ENCODE results near the gene PIM2.
A peak's percentile ranks its signal among the peaks of the same experiment; 100 is the strongest.

Gene PIM2

DNA sequence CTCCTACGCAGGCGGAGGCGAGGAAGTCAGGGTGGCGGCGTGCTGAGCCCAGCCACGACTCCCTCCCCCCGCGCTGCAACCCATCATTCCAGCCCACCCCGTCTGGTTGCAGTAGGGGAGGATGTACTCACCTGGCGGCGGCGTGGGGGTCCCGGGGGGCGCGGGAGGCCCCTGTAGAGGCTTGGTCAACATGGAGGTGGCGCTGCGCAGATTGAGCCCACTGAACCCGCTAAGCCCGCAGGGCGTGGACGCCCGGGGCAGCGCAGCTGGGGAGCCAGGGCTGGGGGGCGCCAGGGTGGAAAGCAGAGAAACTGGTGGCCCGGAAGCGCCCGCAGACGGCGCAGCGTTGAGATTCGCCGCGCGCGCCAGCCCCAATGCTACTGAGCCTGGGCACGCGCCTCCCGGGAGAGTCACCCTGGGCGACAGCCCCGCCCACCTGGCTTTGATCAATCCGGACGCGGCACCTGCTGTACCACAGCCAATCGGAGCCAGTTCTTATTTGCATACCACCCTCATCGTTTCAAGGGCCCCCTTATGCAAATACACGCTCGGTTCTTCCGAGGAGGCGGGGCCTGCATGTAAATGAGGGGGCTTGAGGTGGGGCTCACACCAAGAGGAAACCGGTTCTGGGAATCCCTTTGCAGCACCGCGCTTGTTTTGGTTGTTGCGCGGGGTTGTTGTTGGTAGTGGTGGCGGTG lies at the start of gene PIM2:
Gene PIM2 (minus strand): TSS at position 382 of the 698 bp plus-strand sequence. CDS start 190 bp downstream, at position 192.
- Mint-ChIP-seq H3K27me3 (ENCODE audit: low read depth, poor library complexity) (peaks cover 5% of the 10 kb centered on the region), H3K4me1 (peaks cover 33% of the 10 kb centered on the region), H3K4me3 (peak within 1 kb of the TSS; percentile 91), H3K9me3 (peaks cover 41% of the 10 kb centered on the region), H3K36me3 (ENCODE audit: low read depth) (peaks cover 3% of the 10 kb centered on the region), H3K27ac (peak within 1 kb of the TSS; percentile 91)
- DNase-seq = peak; percentile 92
- TF ChIP-seq, protein P1, sequence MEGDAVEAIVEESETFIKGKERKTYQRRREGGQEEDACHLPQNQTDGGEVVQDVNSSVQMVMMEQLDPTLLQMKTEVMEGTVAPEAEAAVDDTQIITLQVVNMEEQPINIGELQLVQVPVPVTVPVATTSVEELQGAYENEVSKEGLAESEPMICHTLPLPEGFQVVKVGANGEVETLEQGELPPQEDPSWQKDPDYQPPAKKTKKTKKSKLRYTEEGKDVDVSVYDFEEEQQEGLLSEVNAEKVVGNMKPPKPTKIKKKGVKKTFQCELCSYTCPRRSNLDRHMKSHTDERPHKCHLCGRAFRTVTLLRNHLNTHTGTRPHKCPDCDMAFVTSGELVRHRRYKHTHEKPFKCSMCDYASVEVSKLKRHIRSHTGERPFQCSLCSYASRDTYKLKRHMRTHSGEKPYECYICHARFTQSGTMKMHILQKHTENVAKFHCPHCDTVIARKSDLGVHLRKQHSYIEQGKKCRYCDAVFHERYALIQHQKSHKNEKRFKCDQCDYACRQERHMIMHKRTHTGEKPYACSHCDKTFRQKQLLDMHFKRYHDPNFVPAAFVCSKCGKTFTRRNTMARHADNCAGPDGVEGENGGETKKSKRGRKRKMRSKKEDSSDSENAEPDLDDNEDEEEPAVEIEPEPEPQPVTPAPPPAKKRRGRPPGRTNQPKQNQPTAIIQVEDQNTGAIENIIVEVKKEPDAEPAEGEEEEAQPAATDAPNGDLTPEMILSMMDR (IDR thresholded peaks at IDR 0.05) = no peak

DNA sequence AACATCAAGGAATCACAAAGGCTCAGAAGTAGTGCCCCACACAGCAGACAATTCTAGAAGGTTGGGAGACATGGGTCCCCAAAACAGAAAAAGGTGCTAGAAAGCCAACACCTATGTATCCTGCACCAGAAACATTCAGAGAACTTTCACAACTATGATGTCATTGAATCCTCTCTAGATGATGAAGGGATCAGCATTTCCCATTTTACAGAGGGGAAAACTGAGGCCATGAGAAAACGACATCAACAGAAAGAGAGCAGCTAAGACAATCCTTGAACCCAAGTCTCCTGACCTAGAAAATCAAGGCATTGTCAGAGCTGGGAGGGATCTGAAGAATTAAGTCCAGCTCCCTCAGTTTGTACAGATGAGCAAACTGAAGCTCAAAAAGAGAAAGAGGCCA lies 49.6 kb upstream of the PIM2 start:
- no peak for DNase-seq
- TF ChIP-seq, protein P1 (IDR thresholded peaks at IDR 0.05) = no peak
- Mint-ChIP-seq H3K9me3 (peaks cover 51% of the 10 kb centered on the region), H3K27me3 (ENCODE audit: low read depth, poor library complexity) (peaks cover 2% of the 10 kb centered on the region), H3K4me1 (peaks cover 25% of the 10 kb centered on the region), H3K27ac (no peak overlapping the region), H3K4me3 (no peak overlapping the region), H3K36me3 (ENCODE audit: low read depth) (peaks cover 5% of the 10 kb centered on the region)

DNA sequence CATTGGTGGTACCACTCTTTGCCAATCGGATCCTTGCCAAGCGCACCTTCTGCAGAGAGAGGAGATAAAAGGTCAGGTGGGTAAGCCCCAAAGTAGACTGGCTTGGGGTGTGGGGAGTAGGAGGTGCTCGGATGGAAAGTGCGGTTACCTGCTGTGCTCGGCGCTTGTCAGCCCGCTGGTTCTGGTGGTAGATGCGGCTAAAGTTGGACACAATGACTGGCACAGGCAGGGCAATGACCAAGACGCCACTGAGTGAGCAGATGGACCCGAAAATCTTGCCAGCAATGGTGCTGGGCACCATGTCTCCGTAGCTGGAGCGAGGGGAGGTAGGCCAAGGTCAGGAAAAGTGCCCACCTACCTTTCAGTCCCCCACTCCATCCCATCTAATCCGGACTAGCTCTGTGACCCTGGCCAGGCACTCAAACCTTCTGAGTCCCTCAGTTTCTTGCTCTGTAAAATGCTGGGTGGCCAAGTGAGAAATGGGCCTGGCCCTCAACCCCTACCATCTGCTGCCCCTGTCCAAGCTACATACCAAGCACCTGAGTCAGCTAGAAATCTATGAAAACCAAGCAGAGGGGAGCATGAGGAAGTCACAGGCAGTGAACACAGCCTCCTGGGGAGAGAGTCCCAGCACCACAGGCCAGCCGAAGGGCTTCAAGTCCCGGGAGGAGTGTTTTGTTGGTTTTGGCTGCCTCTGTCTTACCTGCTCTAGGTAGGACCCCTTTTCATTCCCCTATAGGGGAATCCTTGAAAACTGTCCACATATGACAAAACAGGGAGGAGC lies 48.2 kb upstream of the PIM2 start:
- Mint-ChIP-seq H3K4me1 (peaks cover 18% of the 10 kb centered on the region), H3K9me3 (peaks cover 41% of the 10 kb centered on the region), H3K27me3 (ENCODE audit: low read depth, poor library complexity) (peaks cover 2% of the 10 kb centered on the region), H3K36me3 (ENCODE audit: low read depth) (peaks cover 5% of the 10 kb centered on the region), H3K4me3 (no peak overlapping the region), H3K27ac (no peak overlapping the region)
- TF ChIP-seq, protein P1 (IDR thresholded peaks at IDR 0.05) = no peak
- DNase-seq = no peak

DNA sequence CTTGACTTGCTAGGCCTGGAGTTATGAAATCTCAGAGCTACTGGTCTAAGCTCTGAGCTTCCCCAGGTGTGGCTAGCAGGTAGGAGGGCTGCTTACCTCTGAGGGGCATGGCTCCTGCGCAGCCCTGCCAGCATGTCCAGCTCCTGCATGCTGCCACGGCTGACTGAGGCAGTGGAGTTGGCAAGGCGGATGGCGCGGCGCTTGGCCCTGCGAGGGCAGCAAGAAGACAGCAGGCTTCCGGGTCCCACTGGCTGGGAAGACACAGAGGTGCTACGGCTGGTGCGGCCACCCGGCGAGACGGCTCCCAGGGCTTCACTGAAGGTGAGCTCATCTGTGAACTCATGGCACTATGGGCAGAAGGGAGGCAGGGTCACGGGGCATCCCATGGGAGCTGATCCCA lies 47.1 kb upstream of the PIM2 start:
- Mint-ChIP-seq H3K36me3 (ENCODE audit: low read depth) (peaks cover 5% of the 10 kb centered on the region), H3K27me3 (ENCODE audit: low read depth, poor library complexity) (peaks cover 2% of the 10 kb centered on the region), H3K9me3 (peaks cover 51% of the 10 kb centered on the region), H3K27ac (no peak overlapping the region), H3K4me1 (peaks cover 26% of the 10 kb centered on the region), H3K4me3 (no peak overlapping the region)
- DNase-seq = no peak
- TF ChIP-seq, protein P1 (IDR thresholded peaks at IDR 0.05) = no peak

DNA sequence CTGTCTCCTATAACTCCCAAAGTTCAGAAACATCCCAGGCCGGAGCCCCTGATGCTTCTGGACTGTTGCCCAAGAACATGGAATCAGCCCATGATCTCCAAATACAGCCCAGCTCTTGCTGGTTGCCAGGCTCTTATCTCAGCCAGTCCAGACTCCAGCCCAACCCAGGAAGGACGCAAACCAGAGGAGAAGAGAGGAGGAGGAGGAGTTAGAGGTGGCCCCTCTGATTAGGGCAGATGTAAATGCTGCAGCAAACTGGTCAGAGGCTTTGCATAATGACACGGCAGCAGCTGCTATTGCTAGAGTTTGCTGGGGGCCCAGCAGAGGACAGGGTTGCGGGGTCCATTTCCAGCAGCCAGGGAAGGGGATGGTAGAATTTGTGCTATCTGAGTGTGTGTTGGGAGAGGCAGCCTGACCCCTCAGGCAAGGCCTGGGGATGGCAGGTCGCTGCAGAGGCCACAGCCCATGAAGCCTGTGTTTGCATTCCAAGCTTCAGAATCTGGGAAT lies 42.8 kb upstream of the PIM2 start:
- H3K9me3 Mint-ChIP-seq = peaks cover 43% of the 10 kb centered on the region
- no peaks in the 10 kb centered on the region for H3K27me3 Mint-ChIP-seq (ENCODE audit: low read depth, poor library complexity)
- peak overlapping the region; percentile 59 for H3K4me3 Mint-ChIP-seq
- no peak for DNase-seq
- H3K4me1 Mint-ChIP-seq = peaks cover 36% of the 10 kb centered on the region
- peaks cover 5% of the 10 kb centered on the region for H3K36me3 Mint-ChIP-seq (ENCODE audit: low read depth)
- TF ChIP-seq, protein P1 (IDR thresholded peaks at IDR 0.05) = no peak
- H3K27ac Mint-ChIP-seq = peak overlapping the region; percentile 91
